Lower leg skin (tissue), 3 donors: ENCODE measurements around the gene UBE2G1.
"Not testable (repeated sequence)": the region's sequence is repeated elsewhere in the genome, so short reads cannot be mapped to it uniquely, and the experiment has no call there.

Experiments used
- CTCF ChIP-seq, 3 donors: fragments of 450-650 bp; IDR thresholded peaks; one replicate each; pipeline ENCODE4 v1.5.1; 2016; ENCODE audit warnings: antibody characterized with exemption in 3 of 3, mild to moderate bottlenecking in 3 of 3, moderate library complexity in 2 of 3
- POLR2A ChIP-seq, 2 donors: fragments of 450-650 bp; IDR thresholded peaks; one replicate each; pipeline ENCODE4 v1.6.1; 2016 to 2017; ENCODE audit warnings: antibody characterized with exemption in 2 of 2, mild to moderate bottlenecking in 1 of 2, moderate library complexity in 1 of 2

- TF ChIP-seq CTCF, POLR2A (IDR thresholded peaks at IDR 0.05): not testable (repeated sequence)
These were observed 111.2 kb downstream of the UBE2G1 start for GRCh38 chr17:4255271-4255670.
